ENCODE data around the gene URB1.
A peak's percentile ranks its signal among the peaks of the same experiment; 100 is the strongest.

The URB1 gene

GRCh38 chr21:32332463-32332951, 60.3 kb downstream of the URB1 start:
- DNase-seq (ENCODE audit: low spot score) = no peak
- ChIA-PET CTCF (interaction anchor here (0.6 kb wide), 1 partner anchor 71 kb away, joined by 3 read pairs; no protein-coding TSS in a partner anchor), POLR2A (ENCODE audit: low non-redundant PET) (no interaction called here)
- no peak overlapping the region for H3K27ac ChIP-seq
- no peak for TF ChIP-seq CTCF (conservative IDR thresholded peaks at IDR 0.05; ENCODE audit: low read depth)

GRCh38 chr21:32331444-32332305, 61.1 kb downstream of the URB1 start:
- ChIA-PET POLR2A (ENCODE audit: low non-redundant PET) (no interaction called here), CTCF (interaction anchor here (0.6 kb wide), 1 partner anchor 72 kb away, joined by 3 read pairs; no protein-coding TSS in a partner anchor)
- H3K27ac ChIP-seq = peak overlapping the region; percentile 34; the same call in 1 of the 2 replicates
- TF ChIP-seq CTCF (conservative IDR thresholded peaks at IDR 0.05; ENCODE audit: low read depth) = no peak
- DNase-seq (ENCODE audit: low spot score) = no peak

GRCh38 chr21:32330784-32331311, 62.0 kb downstream of the URB1 start:
- no peak overlapping the region for H3K27ac ChIP-seq
- DNase-seq (ENCODE audit: low spot score) = no peak
- TF ChIP-seq CTCF (conservative IDR thresholded peaks at IDR 0.05; ENCODE audit: low read depth) = no peak
- ChIA-PET CTCF (interaction anchor here (0.7 kb wide), 1 partner anchor 73 kb away, joined by 5 read pairs; no protein-coding TSS in a partner anchor), POLR2A (ENCODE audit: low non-redundant PET) (no interaction called here)

GRCh38 chr21:32329776-32330175, 63.0 kb downstream of the URB1 start:
- DNase-seq (ENCODE audit: low spot score) = no peak
- TF ChIP-seq CTCF (conservative IDR thresholded peaks at IDR 0.05; ENCODE audit: low read depth) = no peak
- ChIA-PET CTCF (no interaction called here), POLR2A (ENCODE audit: low non-redundant PET) (no interaction called here)
- no peak overlapping the region for H3K27ac ChIP-seq

GRCh38 chr21:32329331-32329730, 63.5 kb downstream of the URB1 start:
- TF ChIP-seq CTCF (conservative IDR thresholded peaks at IDR 0.05; ENCODE audit: low read depth) = no peak
- CTCF ChIA-PET = interaction anchor here (0.7 kb wide), 1 partner anchor 191 kb away, joined by 4 read pairs; no protein-coding TSS in a partner anchor
- no peak overlapping the region for H3K27ac ChIP-seq
- DNase-seq (ENCODE audit: low spot score) = no peak
- POLR2A ChIA-PET (ENCODE audit: low non-redundant PET) = no interaction called here

GRCh38 chr21:32328595-32328994, 64.2 kb downstream of the URB1 start:
- H3K27ac ChIP-seq = no peak overlapping the region
- no peak for DNase-seq (ENCODE audit: low spot score)
- TF ChIP-seq CTCF (conservative IDR thresholded peaks at IDR 0.05; ENCODE audit: low read depth) = no peak
- CTCF ChIA-PET = no interaction called here
- POLR2A ChIA-PET (ENCODE audit: low non-redundant PET) = no interaction called here
